Activated naive CD4-positive, alpha-beta T cell treated with anti-CD3 and anti-CD28 coated beads, Interleukin-2, amount 50 U/mL, for 16 hours (primary cell): ENCODE data around the gene ENOX1.

ENCODE experiments used
- DNase-seq: peaks from one replicate; pipeline ENCODE4 v3.0.0-alpha.2; 2020

ENOX1 gene

GRCh38 chr13:43230989-43231388 is 555.8 kb downstream of the ENOX1 start:
- DNase-seq, result no peak

DNA sequence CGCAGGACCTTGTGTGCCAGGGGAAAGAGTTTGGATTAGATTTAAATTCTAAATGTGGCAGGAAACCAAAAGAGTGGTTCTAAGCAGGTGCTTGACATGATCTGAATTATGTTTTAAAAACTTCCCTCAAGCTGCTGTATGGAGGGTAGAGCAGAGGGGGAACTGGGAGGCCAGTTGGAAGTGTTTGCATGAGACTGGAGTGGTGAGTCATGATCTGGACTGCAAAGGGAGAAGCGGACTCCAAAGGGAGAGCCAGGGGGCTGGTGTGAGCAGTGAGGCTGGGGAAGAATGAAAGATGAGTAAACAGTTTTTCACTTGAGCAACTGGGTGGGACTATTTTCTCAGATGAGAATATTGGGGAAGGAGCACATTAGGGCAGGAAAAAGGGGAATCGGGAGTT is 557.3 kb downstream of the ENOX1 start:
- no peak for DNase-seq

GRCh38 chr13:43227721-43228120 is 559.1 kb downstream of the ENOX1 start:
- DNase-seq, result no peak

- DNase-seq, result no peak
Measured at GRCh38 chr13:43223216-43223615, 563.6 kb downstream of the ENOX1 start.

GRCh38 chr13:43222086-43222485 is 564.7 kb downstream of the ENOX1 start:
- no peak for DNase-seq

DNA sequence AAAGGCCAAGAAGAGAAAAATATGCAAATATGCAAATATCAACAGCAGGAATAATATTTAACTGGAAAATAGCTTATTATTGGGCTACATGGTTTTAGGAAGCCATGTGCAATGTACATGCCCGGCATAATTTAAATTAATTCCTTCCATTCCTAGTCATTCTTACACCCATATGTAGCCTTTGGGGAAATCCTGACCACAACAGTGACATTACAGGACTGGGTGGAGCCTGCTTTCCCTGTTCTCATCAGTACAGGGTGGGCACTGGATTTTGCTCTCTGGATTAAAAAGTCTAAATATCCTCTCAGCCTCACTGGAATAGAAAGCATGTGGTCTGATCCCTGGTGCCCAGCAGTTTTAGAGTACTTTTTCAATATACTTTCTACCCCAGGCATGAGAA is 565.2 kb downstream of the ENOX1 start:
- no peak for DNase-seq

- DNase-seq, result no peak
Measured at GRCh38 chr13:43220873-43221595, 565.7 kb downstream of the ENOX1 start.

DNA sequence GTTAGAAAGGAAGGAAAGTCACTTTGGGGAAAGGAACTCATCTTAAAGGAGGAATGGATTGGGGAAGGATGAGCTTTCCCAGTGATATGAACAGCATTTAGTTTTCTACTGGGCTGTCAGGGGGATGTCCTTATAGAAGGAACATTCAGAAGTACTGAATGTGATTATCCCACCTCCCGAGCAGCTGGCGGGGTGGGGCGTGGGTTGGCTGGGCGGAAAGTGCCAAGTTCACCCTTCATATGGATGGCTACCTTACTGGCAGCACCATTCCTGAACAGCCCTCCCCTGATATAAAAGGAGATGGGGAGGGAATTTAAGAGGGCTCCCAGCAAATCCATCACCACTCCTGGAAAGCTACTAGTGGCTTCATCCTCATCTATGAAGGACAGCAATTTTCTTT is 572.6 kb downstream of the ENOX1 start:
- no peak for DNase-seq

GRCh38 chr13:43206838-43207237 is 579.9 kb downstream of the ENOX1 start:
- DNase-seq, result no peak

DNA sequence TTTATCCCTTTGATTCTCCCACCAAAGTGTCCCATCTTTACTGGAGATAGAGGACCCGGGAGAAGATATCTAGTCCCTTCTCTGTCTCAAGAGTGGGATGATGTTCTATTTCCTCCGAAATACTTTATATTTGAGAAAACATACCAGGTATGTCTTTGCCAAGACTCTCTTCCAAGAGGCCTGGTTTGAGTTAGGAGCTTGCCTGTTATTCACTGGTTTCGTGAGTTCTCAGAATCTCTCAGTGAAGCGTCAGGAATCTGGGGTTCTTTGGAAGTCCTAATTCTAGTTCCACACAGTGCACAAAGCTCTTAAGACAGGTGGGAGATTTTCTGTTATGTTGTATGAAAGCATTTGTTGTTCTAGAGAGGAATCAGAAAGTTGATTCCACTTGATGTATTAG is 581.4 kb downstream of the ENOX1 start:
- no peak for DNase-seq

DNA sequence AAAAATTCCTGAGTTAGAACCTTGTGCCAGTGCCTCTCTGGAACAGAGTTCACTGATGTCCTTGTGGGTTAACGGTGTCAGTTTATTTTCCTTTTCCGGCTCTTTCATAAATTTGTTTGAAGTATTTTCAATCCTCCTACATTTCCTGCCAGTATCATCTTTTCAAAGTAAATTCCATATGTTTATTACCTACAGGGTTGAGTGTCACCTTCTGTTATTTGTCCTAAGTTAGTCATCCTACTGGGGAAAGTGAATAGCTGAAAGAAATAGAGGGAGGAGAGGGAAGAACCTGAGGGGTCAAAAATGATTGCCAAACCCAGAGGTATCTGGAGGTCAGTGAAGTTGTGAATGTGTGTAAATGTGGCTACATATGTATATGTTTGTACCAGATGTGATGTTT is 582.2 kb downstream of the ENOX1 start:
- DNase-seq, result no peak

- DNase-seq, result no peak
Measured at GRCh38 chr13:43203781-43204180, 583.0 kb downstream of the ENOX1 start.

- no peak for DNase-seq
Measured at GRCh38 chr13:43200736-43201135, 586.0 kb downstream of the ENOX1 start.

DNA sequence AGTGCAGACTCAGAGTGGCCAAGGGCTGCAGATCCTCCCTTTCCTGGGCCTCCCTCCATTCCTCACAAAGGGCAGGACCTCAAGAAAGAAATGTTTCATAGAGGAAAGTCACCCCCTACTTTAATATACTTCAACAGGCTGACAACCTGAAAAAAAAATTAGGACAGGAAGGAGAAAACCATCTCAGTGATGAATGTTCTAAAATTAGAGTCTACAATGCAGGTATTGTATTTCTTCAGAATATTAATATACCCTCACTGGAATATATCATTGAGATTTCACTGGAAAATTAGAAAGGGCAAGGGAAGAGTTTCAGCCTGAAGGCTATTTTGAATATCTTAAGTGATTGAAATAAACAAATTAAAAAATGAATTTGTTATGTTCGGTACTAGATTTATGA is 586.5 kb downstream of the ENOX1 start:
- no peak for DNase-seq

GRCh38 chr13:43196750-43197370 is 589.9 kb downstream of the ENOX1 start:
- no peak for DNase-seq

DNA sequence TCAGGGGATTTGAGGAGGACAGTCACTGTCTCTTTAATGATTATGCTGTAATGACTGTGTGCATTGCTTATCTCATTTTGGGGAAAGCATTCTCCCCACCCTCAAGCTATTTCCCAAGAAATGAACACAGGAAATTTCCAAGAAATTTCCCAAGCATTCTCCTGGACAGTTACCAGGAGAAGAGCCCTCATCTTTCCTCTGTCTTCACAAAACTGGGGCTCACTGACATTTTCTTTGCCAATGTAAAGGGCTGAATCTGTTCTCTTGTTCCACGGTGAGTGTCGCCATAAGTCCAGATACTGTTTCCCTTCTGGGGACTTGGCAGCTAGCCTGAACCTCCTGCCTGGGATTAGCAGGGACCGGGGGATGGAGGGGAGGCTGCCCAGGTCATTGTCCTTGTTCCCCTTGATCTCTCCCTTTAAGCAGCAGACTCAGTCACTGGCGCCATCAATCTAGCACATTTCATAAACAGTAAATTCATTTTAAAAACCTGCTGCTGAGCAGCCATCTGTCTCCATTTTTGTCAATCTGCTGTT is 590.6 kb downstream of the ENOX1 start:
- no peak for DNase-seq

- DNase-seq, result no peak
Measured at GRCh38 chr13:43195551-43195950, 591.2 kb downstream of the ENOX1 start.

DNA sequence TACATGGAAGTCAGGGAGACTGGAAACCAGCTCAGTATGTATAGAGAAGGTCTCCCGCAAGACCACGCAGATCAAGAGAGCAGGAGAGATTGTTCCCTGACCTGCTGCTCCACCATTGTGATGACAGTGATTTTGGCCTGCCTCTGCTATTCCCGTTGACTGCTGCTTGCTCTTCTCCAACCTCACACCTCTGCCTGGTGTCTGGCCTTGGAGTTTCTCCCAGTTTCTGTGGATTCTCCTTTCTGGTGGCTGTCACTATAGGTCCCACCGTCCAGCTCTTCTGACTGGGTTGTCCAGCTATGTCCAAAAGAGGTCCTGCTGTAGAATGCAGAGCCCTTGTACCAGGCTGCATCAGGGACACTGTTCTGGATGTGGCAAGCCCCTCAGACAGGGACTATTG is 591.7 kb downstream of the ENOX1 start:
- no peak for DNase-seq

DNA sequence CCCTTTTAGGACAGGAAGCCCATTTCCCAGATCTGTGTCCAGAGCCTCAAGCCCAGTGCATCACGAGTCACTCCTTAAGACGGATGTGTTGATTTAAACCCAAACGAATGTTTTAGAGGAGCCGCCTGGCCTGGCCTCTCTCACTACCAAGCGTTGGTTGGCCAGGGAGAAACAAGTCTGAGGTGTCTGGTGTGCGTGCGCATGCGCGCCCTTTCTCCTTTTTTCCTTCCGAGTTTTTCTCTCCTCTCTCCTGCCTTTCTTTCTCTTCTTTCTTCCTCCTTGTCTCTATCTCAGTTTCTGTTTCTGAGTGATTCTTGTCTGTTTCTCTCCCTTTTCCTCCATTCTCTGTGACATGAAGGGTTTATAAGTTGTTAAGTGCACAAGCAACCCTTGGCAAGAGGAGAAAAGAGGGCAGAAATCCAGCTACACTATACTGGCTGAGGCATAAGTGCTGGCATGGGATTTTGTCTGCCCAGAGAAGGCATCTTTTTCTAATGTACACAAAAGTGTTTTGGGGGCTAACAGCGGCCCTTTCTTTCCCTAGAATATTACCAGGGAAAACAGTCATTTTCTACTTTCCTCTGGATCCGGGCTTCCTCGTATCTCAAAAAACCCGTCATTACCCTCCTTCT is 592.9 kb downstream of the ENOX1 start:
- DNase-seq, result no peak

GRCh38 chr13:43191546-43191945 is 595.2 kb downstream of the ENOX1 start:
- DNase-seq, result no peak

DNA sequence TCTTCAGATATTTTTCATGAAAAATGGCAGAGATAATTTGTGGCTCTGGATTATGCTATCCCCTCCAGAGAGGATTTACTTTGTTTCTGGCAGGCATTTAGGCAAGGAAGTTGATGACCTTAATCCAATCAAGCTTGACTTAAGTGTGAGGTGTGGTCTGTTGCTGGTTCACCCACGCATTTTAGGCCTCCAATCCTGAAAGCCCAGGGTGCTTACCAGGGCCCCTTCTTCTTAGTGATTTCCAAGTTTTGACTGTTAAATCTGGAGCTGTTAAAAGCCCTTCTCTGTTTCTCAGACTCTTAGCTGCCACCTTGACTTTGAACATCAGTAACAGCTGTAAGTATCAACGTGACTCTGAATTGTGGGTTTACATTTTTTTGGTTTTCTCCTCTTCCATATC is 601.5 kb downstream of the ENOX1 start:
- no peak for DNase-seq

- DNase-seq, result no peak
Measured at GRCh38 chr13:43180837-43181236, 605.9 kb downstream of the ENOX1 start.

DNA sequence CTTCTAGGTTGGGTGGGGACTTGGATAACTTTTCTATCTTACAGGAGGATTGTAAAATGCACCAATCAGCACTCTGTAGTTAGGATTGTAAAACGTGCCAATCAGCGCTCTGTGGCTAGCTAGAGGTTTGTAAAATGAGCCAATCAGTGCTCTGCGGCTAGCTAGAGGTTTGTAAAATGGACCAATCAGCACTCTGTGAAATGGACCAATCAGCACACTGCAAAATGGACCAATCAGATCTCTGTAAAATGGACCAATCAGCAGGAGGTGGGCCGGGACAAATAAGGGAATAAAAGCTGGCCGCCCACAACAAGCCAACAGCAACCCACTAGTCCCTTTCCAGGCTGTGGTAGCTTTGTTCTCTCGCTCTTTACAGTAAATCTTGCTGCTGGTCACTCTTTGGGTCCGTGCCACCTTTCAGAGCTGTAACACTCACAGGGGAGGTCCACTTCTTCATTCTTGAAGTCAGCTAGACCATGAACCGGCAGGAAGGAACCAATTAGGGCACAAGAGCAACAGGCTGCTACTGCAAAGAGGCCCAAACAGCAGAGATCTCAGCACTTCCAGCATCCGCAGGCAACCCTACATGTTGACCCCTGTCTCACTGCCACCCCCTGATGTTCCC is 606.6 kb downstream of the ENOX1 start:
- DNase-seq, result no peak

- no peak for DNase-seq
Measured at GRCh38 chr13:43171489-43171888, 615.3 kb downstream of the ENOX1 start.
